Smooth muscle cell (in vitro differentiated cells): ENCODE results near the gene TRAPPC3. TPM values are rescaled to one million over a fixed set of nuclear protein-coding genes. Genes with fewer than 3 reads are reported as not detected.

Experiments
- DNase-seq: peaks from one replicate; lab custom pipeline; 2025; ENCODE audit not compliant: unreplicated experiment; lab: John Stamatoyannopoulos, UW
- H2AFZ ChIP-seq: fragments of 200-600 bp; sonication (generic); 2 replicates; pipeline ENCODE4 v1.6.0; 2016; ENCODE audit warnings: antibody characterized with exemption, low read depth, mild to moderate bottlenecking
- H3F3A ChIP-seq: fragments of 200-600 bp; sonication (generic); 2 replicates; pipeline ENCODE4 v1.6.0; 2017; ENCODE audit warnings: antibody characterized with exemption, low read depth
- H3K27ac ChIP-seq: fragments of 200-600 bp; sonication (generic); 2 replicates; pipeline ENCODE4 v1.5.1; 2016; ENCODE audit warnings: low read depth, mild to moderate bottlenecking
- H3K27me3 ChIP-seq: fragments of 200-600 bp; sonication (generic); 2 replicates; pipeline ENCODE4 v1.6.1; 2016; ENCODE audit warnings: low read depth, mild to moderate bottlenecking
- H3K36me3 ChIP-seq: fragments of 200-600 bp; sonication (generic); 2 replicates; pipeline ENCODE4 v1.5.1; 2016; ENCODE audit warnings: low read depth
- H3K4me1 ChIP-seq: fragments of 200-600 bp; sonication (generic); 2 replicates; pipeline ENCODE4 v1.5.1; 2016; ENCODE audit warnings: low read depth
- H3K4me2 ChIP-seq: fragments of 200-600 bp; sonication (generic); 2 replicates; pipeline ENCODE4 v1.6.0; 2016; ENCODE audit warnings: mild to moderate bottlenecking
- H3K4me3 ChIP-seq: fragments of 200-600 bp; sonication (generic); 2 replicates; pipeline ENCODE4 v1.5.1; 2016; ENCODE audit warnings: mild to moderate bottlenecking
- H3K79me2 ChIP-seq: fragments of 200-600 bp; sonication (generic); 2 replicates; pipeline ENCODE4 v1.6.0; 2016; ENCODE audit warnings: low read depth, mild to moderate bottlenecking
- H3K9ac ChIP-seq: fragments of 200-600 bp; sonication (generic); 2 replicates; pipeline ENCODE4 v1.6.0; 2016; ENCODE audit warnings: low read depth
- H3K9me3 ChIP-seq: fragments of 200-600 bp; sonication (generic); replicated peaks from 2 replicates; pipeline ENCODE4 v1.5.1; 2016; ENCODE audit warnings: low read depth
- H4K20me1 ChIP-seq: fragments of 200-600 bp; sonication (generic); 2 replicates; pipeline ENCODE4 v1.6.0; 2016; ENCODE audit warnings: low read depth
- WGBS: methylation state at CpG from one replicate; pipeline ENCODE4 v1.1.7; 2016; ENCODE audit warnings: low lambda C conversion rate; 5-methylcytosine and 5-hydroxymethylcytosine counted together
- polyA plus RNA-seq: library from polyadenylated mRNA; unstranded; fragments of >200 nt; fragmentation: Nextera tagmentation; extraction: Ambion mirVana; gene quantifications from 2 replicates; pipeline ENCODE4 v1.2.1, GENCODE V29; 2016
- total RNA-seq: library from RNA; depleted of rRNA; stranded (reverse); fragments of >200 nt; gene quantifications from 2 replicates; pipeline ENCODE4 v1.2.3, GENCODE V29; 2014
- TF ChIP-seq, protein P1 (sequence below): fragments of 200-600 bp; sonication (generic); IDR thresholded peaks from 2 replicates; pipeline ENCODE4 v1.5.1; 2017; ENCODE audit warnings: borderline replicate concordance, mild to moderate bottlenecking, antibody characterized with exemption; ENCODE audit not compliant: insufficient read depth, poor library complexity, severe bottlenecking

Gene TRAPPC3
- total and polyA plus RNA-seq, 2 experiments from 2014 or later: 67.8 to 113 TPM

DNA sequence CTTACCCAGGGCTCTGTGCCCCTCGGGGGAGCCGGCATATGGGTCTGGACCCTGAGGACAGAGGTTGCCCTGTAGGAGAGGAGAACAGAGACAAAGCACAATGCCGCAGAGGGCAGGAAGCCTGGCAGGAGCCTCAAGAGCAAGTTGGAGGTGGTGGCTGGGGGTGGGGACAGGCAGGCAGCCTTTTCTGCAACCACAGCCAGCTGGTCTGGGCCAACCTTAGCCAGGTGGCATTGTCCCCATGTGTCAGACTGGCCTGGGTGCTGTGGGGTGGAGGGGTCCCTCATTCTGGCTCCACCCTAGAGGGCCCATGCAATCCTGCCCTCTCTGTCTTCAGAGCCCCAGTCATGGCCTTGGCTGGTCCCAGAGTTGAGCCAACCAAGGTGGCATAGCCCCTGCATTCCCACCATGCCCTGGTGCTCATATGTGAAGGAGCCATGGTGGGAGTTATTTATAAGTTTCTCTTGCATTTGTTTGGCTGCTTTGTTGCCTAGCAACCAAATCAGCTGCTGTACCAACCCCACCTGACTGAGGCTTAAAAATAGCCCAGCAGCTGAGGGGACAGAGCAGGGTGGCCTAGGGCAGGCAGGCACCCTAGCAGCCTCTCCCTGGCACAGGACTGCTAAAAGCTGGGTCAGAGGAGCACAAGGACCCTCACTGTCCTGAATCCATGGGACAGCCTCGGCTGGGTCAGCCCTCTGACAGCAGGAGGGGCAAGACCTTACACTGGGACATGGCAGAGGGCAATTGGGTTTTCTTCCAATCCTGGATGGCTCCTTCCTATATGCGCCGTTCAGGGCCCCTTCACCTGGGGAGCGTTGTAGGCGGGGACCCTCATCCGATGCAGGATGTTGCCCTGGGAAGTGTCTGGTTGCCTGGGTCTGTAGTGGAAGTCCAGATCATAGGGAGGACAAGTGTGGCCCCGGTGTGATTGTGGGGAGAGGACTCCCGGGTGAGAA is 26.1 kb upstream of the TRAPPC3 start:
- no peaks in the 10 kb centered on the region for H3K36me3 ChIP-seq

DNA sequence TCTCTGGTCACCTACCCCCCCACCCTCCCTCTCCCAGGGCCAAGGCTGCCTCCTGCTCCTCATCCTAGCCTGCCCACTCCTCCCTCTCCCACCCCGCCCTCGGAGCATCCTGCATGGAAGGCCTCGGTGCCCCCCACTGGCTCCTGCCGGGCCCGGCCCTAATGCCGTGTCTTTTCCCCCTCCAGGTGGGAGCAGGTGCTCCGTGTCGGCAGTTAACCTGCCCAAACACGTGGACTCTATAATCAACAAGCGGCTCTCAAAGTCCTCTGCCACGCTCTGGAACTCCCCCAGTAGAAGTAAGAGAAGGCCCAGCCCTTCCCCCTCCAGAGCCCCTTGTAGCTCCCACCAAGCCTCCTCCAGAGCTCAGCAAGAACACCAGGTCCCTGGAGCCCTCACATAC is 25.4 kb upstream of the TRAPPC3 start:
- WGBS: 90% methylated on average over 9 of the region's 11 CpGs
- Histone ChIP-seq H4K20me1 (peaks cover 90% of the 10 kb centered on the region), H3K27ac (peak overlapping the region; percentile 58), H3K79me2 (peaks cover 55% of the 10 kb centered on the region), H2AFZ (no peak overlapping the region), H3F3A (peaks cover 3% of the 10 kb centered on the region), H3K4me2 (no peak overlapping the region), H3K4me3 (no peak overlapping the region), H3K9ac (peak overlapping the region; percentile 54), H3K4me1 (peaks cover 13% of the 10 kb centered on the region), H3K9me3 (no peaks in the 10 kb centered on the region), H3K27me3 (no peaks in the 10 kb centered on the region), H3K36me3 (no peaks in the 10 kb centered on the region)
- DNase-seq: no peak
- TF ChIP-seq, protein P1, sequence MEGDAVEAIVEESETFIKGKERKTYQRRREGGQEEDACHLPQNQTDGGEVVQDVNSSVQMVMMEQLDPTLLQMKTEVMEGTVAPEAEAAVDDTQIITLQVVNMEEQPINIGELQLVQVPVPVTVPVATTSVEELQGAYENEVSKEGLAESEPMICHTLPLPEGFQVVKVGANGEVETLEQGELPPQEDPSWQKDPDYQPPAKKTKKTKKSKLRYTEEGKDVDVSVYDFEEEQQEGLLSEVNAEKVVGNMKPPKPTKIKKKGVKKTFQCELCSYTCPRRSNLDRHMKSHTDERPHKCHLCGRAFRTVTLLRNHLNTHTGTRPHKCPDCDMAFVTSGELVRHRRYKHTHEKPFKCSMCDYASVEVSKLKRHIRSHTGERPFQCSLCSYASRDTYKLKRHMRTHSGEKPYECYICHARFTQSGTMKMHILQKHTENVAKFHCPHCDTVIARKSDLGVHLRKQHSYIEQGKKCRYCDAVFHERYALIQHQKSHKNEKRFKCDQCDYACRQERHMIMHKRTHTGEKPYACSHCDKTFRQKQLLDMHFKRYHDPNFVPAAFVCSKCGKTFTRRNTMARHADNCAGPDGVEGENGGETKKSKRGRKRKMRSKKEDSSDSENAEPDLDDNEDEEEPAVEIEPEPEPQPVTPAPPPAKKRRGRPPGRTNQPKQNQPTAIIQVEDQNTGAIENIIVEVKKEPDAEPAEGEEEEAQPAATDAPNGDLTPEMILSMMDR: no peak

More for the DNA sequence above, 26.1 kb upstream of the TRAPPC3 start:
- H3K4me3 ChIP-seq: no peak overlapping the region
- no peaks in the 10 kb centered on the region for H3K27me3 ChIP-seq
- DNase-seq: no peak
- no peak overlapping the region for H3K4me2 ChIP-seq
- H4K20me1 ChIP-seq: peaks cover 90% of the 10 kb centered on the region
- no peaks in the 10 kb centered on the region for H3K9me3 ChIP-seq
- no peak overlapping the region for H2AFZ ChIP-seq
- H3K4me1 ChIP-seq: peaks cover 13% of the 10 kb centered on the region
- peak overlapping the region; percentile 54 for H3K9ac ChIP-seq
- peak overlapping the region; percentile 58 for H3K27ac ChIP-seq
- H3K79me2 ChIP-seq: peaks cover 48% of the 10 kb centered on the region
- 91% methylated on average over 11 of the region's 11 CpGs for WGBS
- peaks cover 3% of the 10 kb centered on the region for H3F3A ChIP-seq
- TF ChIP-seq, protein P1: no peak

DNA sequence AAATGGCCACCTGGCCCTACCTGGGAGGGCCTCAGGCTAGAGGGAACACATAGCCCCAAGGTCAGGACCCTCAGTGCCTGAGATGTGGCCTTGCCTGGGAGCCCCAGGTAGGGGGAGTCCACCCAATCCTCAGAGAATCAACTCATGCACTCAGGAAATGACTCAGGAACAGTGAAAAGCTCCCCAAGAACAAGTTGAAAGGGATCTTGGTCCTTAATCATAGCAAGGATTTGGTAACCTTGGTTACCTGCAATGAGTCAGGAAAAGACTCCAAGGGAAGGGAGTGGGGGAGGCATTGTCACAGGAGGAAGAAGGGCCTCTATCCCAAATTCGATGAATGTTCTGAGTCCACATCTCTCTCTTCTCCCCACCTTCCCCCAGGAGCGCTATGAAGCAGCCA is 23.7 kb upstream of the TRAPPC3 start:
- H3K4me2 ChIP-seq: peak overlapping the region; percentile 29
- peak overlapping the region; percentile 81 for H3K9ac ChIP-seq
- peaks cover 4% of the 10 kb centered on the region for H3K4me1 ChIP-seq
- TF ChIP-seq, protein P1: no peak
- no peak overlapping the region for H3K4me3 ChIP-seq
- H3K27ac ChIP-seq: peak overlapping the region; percentile 85
- 89% methylated on average over 2 of the region's 2 CpGs for WGBS
- no peak for DNase-seq
- no peaks in the 10 kb centered on the region for H3K9me3 ChIP-seq
- no peak overlapping the region for H2AFZ ChIP-seq
- no peaks in the 10 kb centered on the region for H3K27me3 ChIP-seq
- H4K20me1 ChIP-seq: peaks cover 92% of the 10 kb centered on the region
- peaks cover 72% of the 10 kb centered on the region for H3K79me2 ChIP-seq
- H3F3A ChIP-seq: peaks cover 3% of the 10 kb centered on the region
- H3K36me3 ChIP-seq: no peaks in the 10 kb centered on the region
